Inflammatory macrophage treated with lipopolysaccharide for 4 hours (primary cell): Measurements from ENCODE around the gene FOXL1.

Experiments
- DNase-seq: peaks from one replicate; pipeline ENCODE4 v3.0.0-alpha.2; 2020

Gene FOXL1

DNA sequence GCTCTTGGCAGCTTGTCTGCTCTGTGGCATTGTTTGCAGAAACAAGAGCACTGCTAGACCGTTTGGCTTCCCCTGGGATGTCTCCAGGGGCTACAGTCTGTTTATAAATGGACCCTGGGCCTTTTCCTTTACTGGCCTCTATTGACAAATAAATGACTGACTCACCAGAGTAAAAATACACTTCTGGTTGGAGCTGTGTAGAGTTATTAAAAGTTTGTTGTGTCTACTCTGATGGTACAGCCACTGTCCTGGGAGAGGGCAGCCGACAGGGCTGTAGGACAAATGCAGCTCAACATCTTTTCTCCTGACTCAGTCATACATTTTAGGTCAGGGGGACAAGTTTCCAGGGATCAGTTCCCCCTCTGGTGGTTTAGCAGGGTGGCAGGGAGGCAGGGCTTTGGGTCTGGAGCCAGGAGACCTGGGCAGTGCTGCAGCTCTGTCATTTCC lies 30.0 kb downstream of the FOXL1 start:
- DNase-seq = no peak

DNA sequence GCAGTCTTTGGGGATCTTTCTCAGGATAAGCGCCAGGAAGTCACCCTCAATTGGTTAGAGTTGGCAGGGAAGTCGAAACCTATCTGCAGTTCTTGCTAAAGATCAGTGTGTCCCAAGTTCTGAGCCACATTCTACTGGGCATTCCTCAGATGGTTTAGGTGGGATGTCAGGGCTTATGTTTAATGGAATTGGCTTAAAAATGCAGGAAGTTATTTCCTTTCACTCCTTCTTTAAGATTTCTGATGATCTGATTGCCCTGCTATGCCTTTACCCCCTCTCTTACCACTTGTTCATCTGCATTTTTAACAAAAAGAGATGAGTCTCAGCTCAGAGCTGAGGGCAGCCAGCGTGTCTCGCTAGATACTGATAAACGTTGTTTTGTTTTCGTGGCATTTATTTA lies 30.8 kb downstream of the FOXL1 start:
- no peak for DNase-seq

DNA sequence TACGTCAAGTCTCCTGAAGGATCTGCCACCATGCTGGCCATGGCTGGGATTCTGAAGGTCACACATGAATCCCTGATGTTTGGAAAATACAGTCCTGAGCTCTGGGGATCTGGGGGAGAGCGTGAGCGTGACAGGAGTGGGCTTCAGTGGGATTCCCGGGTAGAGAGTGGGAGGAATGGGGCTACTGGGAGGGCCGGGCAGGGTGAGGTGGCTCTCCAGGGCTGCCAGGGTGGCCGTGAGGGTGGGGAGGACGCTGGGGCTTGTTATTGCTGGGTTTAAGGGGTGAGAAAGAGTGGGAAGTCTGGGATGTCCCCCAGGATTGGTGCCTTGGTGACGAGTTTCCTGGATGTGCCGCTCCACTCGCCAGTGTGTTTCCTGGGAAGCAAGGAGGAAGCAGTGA lies 31.3 kb downstream of the FOXL1 start:
- DNase-seq = no peak

DNA sequence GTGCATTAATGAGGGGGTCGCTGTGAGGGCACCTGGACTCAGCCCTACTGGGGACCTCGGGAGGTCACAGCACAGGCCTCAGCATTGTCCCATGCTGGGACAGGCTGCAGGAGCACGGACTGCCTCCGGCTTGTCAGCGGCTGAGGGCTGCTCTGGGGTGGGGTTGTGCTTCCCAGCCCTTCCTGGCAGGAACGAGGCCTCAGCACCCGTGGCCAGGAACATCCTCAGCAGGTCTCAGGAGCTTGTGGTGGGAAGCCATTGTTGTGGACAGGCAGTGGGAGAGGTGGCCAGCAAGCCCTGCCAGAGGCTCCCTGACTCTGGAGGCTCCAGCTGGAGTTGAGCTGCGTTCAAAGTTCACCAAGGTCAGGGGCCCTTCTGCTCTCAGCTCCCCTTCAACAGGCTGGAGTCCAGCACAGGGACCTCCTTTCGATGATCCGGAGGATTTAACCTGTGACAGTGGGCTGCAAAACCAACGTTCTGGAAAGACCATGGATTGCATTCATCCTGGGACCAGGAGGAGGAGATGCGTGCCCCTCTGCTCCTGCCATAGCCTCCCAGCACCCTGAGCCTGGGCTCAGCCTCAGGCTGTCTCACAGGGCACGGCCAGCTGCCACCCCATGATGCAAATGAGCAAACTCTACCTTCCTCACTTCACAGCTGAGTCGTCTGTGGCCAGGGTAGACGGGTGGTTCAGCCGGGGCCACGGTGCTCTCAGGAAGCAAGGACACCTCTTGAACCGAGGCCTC lies 32.6 kb downstream of the FOXL1 start:
- no peak for DNase-seq

DNA sequence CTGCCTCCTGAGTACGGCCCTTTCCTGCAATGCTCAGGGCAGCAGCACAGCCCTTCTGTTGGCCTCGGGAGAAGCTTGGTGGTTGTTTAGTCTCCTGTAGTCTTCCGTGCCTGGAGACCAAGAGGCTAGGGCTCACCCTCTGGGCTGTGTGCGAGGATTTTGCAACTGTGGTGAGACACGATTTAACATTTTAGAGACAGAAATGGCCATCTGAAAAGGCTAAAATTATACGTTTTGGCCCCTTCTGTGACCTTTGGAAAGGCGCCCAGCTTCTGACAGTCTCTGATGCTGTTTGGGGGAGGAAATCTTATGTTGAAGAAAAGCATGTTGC lies 33.1 kb downstream of the FOXL1 start:
- DNase-seq = no peak

DNA sequence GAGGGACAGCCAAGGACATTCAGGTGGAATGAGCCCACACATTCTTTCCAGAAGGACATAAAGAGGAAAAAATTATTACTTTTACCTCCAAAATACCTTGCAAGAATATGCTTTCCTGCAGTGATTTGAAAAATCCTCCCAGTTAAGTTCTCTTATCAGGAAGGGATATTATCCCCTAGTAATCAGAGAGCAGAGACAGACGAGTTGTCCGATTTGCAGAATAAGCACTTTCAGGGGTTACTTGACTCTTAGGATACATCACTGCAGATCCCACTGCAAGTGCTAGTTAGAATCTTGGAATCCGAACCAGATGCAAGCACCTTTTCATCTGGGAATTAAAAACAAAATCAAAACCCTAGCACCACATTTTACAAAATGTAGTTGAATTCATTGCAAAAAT lies 33.6 kb downstream of the FOXL1 start:
- DNase-seq = no peak

DNA sequence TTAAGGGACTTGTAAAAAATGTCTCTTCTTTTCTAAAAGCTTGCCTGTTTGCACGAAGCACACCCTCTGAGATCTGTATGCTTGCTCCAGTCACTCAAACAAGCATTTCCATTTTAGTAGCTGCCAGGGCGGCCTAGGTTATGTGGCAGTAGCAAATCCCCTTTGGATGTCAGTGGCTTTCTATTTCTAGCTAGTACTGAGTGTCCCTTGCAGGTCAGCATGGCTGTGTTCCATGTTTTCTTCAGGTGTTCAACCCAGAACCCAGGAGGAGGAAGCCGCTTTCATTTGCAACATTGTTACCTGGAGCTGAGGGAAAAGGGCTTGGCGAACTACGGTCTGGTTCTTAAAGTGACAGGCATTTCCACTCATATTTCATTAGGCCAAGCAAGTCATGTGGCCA lies 36.4 kb downstream of the FOXL1 start:
- DNase-seq = no peak

DNA sequence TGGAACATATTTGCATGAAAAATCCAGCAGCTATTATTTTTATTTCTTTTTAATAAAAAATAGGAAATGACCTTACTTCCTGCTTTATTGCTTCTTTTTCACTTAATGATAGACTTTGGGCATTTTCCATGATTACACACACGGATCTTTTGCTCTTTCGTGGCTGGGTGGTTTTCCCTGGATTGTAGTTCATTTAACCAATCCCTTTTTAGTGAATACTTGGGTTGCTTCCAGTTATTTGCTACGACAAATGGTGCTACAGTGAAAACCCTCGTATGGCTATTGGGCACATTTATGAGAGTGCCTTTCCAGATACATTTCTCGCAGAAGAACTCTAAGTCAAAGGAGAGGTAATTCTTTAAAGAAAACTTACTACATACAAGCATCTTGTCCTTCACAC lies 38.6 kb downstream of the FOXL1 start:
- DNase-seq = no peak

DNA sequence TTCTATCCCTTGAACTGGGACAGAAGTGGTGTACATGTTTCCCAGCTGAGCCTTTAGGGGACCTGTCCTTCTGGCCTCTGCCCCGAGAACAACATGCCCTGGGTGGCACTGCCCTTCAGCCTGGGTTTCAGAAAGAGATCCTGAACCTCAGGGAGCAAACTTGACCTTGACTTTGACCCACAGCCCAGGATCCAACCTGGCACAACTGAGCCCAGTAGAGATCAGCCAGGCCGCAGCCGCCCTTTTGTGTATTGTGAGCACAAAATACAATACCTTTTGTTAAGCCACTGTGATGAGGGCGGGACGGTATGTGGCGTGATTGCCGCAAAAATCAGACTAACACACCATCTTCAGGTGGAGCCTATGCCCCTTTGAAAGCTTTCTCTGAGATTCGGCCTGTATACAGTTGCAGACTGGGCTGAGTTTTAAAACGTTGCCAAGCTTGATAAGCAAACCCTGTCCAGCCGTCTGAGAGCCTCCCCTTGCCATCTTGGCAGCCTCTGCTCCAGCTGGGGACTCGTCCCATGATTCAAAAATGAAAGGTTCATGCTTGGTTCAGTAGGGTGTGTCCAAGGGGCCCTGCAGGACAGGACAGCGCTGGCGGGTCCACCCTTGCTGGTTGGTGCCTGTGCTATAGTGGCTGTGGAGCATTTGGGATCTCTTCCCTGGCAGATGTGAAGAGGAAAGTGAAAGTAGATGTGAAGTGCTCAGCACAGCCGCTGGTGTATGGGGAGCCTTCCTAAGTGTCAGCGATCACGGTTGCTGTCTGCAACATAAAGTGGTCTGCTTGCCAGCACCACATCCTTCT lies 40.3 kb downstream of the FOXL1 start:
- DNase-seq = no peak

DNA sequence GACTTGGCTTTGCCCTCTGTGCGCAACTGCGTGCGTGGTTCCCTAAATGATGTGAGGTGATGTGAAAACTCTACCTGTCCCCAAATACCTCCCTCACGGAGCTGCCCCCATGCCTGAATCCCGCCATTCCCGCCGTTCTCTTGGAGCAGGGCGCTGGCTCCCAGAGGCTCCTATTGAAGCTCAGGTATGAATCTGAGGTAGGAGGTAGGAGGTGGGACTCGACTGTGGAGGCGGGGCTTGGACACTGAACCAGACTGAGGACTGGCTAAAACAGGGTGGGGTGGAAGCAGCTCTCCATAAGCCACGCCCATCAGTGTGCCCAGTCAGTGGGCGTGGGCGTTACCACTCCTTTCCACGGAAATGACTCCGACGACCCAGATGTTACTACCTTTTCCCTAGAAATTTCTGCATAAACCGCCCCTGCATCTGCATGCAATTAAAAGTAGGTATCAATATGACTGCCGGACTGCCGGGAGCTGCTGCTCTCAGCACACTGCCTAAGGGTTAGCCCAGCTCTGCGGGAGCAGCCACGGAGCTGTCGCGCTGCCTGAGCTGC lies 41.0 kb downstream of the FOXL1 start:
- no peak for DNase-seq

DNA sequence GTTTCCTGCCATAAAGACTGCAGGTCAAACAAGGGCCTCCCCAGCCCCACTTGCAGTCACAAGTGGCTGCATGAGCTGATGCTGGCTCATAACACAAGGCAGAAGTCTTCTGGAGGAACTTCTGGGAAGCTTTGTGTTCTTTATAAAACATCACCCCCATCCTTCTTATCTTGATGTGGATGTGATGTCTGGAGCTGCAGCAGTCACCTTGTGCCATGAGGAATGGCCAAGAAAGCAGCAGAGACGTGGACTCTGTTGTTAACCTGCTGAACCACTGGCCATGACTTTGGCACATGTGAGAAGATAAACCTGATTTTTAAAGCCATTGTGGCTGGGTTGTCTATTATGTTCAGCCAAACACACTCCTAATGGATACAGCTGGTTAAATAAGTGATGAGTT lies 41.8 kb downstream of the FOXL1 start:
- DNase-seq = no peak

DNA sequence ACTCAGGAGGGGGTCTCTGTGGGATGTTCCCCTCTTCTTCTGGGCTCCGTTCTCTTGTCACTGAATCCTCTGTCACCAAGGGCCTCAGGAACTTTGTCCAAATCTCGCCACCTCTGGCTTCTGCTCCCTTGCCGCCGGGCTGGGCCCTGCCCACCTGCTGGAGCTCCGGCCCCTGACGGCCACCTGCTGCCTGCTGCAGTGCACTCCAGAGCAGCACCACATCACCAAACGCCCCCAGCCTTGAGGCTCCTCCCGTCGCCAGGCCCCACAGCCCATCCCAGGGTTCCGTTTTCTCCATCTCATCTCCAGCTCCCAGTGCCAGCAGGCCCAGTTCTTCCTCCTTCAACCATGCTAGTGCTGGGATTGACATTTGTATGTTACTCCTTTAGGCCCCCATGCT lies 43.6 kb downstream of the FOXL1 start:
- no peak for DNase-seq

DNA sequence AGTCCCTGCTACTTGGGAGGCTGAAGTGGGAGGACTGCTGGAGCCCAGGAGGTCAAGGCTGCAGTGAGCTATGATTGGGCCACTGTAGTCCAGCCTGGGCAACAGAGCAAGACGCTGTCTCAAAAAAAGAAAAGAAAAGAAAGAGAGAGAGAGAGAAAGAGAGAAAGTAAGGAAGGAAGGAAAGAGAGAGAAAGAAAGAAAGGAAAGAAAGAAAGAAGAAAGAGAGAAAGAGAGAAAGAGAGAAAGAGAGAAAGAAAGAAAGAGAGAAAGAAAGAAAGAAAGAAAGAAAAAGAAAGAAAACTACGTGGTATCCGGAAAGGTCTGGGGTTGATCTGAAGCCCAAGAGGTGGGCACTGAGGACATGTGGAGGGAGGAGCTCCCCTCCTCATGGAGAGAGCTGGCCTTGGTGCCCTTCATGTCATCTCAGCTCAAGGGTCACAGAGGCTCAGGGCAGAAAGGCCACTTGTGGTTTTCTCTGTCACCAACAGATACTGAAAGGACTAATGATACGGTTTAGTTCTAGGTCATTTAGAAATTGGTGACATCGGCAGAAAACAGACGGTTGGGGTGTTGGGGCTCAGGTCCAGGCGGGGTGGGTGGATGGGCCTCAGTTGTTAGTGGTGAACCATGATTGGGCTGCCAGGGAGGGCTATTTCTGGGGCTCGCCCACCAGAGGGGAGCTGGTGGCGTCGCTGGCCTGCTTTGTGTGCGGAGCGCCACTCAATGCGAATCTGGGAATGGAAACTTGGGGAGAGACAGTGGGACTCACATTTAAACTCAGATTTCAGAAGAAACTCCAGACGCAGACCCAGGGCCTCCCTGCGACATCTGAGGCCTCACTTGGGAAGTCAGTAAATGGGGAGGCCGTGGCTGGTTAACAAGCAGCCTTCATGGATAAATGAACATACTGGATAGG lies 44.6 kb downstream of the FOXL1 start:
- DNase-seq = no peak

DNA sequence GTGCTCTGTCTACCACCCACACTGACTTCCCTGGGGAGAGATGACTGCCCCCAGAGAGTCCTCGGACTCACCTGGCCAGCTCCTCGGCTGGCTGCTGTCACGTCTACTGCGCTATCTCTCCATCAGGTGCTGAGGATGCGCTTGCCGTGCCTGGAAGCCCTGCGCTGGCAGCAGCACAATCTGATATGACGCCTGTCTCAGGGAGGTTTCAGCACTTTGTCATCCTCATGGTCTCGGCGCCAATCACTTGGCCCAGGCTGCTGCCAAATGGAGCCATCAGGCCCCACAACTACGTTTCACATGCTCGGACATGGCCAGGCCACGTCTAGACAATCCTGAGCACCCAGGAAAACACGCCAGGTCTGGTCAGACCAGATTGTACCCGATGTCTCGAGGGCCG lies 46.7 kb downstream of the FOXL1 start:
- DNase-seq = no peak

DNA sequence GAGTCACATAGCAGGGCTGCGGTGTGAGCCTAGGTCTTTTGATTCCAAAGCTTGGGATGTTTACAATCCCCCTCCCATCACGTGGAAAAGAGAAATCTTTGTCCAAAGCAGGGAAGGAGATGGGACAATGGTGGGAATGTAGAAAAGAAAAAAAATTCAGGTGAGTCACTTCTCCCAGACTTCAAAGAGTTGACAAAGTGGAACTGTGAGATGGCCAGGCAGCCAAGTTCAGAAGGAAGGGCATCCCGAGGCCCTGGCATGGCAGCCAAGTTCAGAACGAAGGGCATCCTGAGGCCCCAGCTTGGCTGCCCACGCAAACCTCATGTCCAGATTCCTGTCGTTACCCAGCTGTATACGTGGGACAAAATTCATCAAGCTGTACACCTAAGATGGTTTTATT lies 47.5 kb downstream of the FOXL1 start:
- DNase-seq = no peak

DNA sequence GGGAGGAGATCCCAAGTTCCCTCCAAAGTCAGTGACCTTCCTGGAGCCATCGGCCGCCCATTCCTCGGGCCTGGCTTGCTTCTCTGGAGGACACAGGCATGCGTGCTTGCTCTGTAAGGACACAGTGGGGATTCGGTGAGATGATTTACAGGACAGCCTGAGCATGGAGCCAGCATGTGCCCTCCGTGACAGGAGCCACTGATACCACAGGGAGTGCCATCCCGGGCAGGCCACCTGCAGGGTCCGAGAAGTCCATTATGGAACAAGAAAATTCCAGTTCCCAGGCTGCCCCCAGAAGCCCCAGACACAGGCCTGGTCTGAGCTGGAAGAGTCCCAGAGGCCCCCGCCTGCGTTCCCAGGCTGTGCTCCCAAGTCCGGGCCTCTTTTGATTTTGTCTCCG lies 47.9 kb downstream of the FOXL1 start:
- DNase-seq = no peak

DNA sequence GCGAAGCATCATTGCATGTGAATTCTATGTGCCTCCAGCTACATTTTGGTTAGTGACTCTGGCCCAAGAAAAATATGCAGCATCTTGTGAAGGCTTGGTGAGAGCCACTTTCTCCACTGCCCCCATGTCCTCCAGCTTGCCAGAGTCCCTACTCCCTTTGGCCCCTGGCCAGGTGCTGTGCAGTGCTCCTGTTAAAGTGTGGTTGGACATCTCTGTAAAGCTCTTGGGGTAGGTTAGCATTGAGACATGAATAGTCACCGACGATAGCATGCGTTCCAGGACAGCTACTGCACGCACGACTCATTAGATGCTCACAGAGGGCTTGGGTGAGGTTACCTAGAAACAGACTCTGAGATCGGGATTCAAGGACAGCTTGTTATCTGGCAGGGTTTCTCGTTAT lies 48.6 kb downstream of the FOXL1 start:
- DNase-seq = no peak

DNA sequence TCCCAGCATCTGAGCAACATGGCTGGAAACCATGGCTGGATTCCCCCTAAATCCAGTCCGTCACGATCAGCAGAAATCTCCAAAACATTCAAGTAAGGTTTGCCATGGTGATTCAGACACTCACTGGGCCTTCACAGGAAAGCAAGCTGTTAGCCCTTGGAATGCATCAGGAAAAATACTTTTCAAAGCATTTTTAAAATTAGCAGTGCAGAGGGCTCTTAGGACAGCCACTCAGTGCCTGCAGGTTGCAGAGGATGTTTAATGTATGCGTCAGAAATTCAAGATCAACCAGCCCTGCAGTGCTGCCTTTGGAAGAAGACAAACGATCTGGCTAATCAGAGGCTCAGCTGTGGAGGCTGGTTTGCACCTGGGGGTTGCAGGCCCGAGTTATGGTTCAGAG lies 50.3 kb downstream of the FOXL1 start:
- DNase-seq = no peak

DNA sequence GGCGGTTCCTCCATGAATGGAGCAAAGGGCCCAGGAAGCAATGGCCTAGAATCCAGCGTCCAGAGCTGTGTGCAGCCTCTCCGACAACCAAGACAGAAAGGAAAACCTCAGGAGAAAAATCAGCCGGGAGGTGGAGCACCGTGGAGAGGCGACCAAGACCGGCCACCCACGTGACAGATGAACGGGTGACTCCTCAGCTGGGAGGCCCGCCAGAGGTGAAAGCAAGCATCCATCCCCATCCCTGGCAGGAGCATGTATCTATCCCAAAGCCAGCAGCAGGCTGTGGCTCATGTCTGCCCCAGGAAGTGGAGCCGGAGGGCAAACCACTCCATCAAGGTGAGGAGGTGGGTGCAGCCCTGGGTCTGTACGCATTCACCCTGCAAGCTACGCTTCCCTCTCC lies 52.1 kb downstream of the FOXL1 start:
- no peak for DNase-seq

DNA sequence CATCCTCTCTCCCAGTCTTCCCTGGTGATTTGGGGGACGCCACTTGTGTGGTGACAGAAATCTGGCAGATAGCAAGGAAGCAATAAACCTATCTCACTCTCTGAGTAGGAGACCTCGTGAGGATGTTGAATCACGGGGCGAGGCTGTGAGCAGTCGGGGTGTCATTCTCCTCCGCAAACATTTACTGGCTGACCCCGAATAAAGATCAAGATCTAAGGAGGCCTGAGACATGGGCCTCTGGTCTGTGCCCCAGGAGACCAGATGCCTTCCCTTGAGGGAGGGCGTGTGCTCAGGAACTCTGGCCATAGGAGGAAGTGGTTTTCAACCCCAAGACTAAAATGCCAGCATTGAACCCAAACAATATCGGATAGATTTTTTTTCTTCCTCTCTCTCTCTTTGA lies 53.1 kb downstream of the FOXL1 start:
- no peak for DNase-seq
